GM12864 (cell line): ENCODE measurements around the gene MYLK.

Experiments
- DNase-seq: peaks from one replicate; pipeline ENCODE4 v3.0.0-alpha.2; 2011; ENCODE audit warnings: low read depth
- H3K4me3 ChIP-seq: 2 replicates; pipeline ENCODE4 v1.5.1; 2011; ENCODE audit warnings: mild to moderate bottlenecking, low read depth, low read length, control low read depth
- CTCF ChIP-seq: IDR thresholded peaks from 2 replicates; pipeline ENCODE4 v1.5.1; 2011; ENCODE audit warnings: low read depth, mild to moderate bottlenecking, moderate library complexity, low read length, control low read depth, inconsistent platforms; ENCODE audit errors: missing control alignments

Gene MYLK

DNA sequence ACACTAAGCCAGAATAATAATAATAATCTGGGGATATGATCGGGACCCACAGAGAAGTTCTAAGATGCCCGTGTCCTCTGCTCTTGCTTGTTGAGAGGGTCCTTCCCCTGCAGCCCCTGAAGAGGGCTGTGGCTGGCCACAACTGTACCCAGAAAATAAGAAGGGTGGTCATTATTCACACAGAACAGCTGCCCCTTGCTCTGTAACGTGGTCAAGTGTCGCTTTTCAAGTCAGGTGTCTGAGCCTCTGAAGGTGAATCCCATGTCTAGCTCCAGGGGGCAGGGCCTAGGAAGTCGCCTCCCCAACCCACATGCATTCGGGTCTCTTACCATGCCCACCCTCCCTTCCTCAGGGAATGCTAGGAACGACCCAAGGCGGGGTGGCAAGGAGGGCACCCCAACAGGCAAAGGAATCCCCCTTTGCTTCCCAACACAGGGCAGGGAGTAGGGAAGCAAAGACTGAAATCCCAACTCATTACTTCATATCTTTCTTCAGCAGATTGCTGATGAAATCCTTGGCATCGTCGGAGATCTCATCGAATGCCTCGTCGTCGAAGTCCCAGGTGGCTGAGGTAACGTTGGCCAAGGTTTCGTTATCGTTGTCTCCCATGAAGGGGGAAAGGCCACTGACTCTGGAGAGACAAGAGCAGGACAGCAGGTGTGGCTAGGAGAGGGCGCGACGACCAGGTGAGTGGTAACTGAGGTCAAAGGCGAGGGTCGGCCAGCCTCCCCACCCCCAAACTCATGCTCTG lies 255.0 kb downstream of the MYLK start:
- no peak for TF ChIP-seq CTCF
- no peak overlapping the region for H3K4me3 ChIP-seq
- no peak for DNase-seq

DNA sequence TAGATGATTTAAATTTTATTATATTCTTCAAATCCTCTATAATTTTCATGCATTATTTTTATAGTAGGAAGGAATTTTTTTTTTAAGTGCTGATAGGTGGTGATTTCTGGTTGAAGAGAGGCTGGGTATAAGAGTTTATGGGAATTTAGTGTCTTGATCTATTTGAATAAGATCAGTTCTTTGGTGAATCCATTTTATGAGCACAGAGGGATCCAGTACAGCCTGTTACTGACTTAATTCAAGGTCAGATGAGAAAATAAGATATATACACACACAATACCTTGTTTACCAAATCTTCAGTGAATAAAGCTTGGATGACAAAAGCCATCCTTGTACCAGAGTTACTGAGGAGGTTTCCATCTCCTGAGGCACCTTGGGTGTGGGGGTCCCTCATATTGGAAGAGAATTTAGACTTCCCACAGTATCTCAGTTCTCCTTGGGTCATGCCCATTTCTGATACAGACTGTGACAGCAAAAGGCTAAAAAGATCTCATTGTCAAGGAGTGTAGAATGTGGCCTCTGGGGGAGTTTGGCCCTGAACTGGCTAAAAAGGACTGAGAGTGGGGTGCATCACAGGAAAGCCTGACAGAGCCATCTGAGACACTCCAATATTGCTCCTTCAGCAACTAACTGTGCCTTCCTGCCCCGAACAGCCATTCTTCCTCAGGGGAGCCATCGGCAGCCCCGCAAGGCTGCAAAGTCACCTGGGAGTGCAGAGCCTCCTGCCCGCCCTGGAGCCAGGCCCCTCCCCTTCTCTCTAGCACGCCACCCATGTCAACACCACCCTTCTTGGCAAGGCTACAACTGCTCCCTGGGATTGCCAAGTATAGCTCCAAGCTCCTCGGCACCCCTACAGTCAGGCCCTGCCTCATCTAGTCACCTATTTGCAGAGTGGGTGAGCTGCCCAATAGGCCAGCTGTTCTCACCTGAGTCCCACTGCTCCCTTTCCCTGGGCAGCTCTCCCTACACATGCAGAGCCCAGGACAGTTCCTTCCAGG lies 256.2 kb downstream of the MYLK start:
- no peak overlapping the region for H3K4me3 ChIP-seq
- DNase-seq, result no peak
- TF ChIP-seq CTCF, result no peak

DNA sequence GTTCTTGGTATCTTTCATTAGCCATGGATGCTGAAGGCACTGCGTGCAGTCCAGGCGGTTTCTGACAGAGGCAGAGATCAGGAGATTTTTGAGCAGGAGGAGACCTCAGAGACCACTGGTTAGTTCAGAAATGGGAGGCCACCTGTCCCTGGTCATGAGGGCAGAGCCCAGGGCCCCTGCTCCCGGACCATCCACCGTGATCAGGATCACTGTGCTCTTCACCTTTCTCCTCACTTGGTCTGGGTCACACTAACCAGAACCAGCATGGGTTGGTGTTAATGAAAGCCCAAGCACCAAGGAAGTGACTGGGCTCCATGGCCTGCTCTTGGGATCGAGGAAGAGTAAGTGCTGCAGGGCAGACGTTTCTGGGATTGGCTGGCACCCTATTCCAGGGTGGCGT lies 257.3 kb downstream of the MYLK start:
- TF ChIP-seq CTCF, result no peak
- no peak for DNase-seq
- no peak overlapping the region for H3K4me3 ChIP-seq

DNA sequence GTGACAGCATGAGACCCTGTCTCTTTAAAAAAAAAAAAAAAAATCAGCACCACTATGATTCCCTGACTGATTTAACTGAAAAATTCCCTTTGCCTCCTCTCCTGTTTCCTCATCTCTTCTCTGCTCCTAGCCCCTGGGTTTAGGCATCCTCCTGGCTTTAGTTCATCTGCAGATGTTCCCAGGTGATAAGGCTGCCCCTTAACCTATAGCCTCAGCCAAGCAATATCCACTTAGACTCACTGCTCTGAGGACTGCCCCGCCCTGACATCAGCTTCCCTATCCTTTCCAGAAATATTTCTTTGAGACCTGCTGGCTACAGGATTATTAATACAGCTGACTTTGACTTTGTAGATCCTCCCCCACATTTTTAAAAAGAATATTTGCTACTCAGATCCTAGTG lies 259.8 kb downstream of the MYLK start:
- TF ChIP-seq CTCF, result no peak
- no peak for DNase-seq

GRCh38 chr3:123623346-123623880 lies 260.7 kb downstream of the MYLK start:
- H3K4me3 ChIP-seq, result no peak overlapping the region
- TF ChIP-seq CTCF, result no peak
- DNase-seq, result no peak

More for the DNA sequence above, 259.8 kb downstream of the MYLK start:
- no peak overlapping the region for H3K4me3 ChIP-seq

DNA sequence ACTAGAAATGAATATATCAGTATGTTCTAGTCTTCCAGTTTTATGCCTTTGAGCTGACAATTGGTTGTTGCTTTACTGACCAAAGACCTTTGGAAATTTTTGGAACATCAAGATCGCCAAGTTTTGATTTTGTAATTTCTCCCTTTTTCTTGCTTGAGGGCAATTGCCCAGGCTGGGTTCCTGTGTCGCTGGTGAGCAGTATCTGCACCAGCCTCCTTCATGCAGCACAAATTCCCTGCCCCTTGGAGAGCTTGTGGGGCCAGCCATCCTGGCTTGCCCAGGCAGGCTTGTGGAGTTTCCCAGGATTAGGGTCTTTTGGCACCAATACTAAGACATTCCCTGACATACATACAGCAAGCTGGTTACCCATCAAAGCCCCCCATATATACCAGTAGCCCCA lies 261.4 kb downstream of the MYLK start:
- no peak for TF ChIP-seq CTCF
- no peak overlapping the region for H3K4me3 ChIP-seq
- DNase-seq, result no peak
